ENCODE data around the gene TMEM45B. TPM values are rescaled to one million over a fixed set of nuclear protein-coding genes. Genes with fewer than 3 reads are reported as not detected.

TMEM45B gene
- polyA plus RNA-seq, 1 donor from 2014 or later = not detected

DNA sequence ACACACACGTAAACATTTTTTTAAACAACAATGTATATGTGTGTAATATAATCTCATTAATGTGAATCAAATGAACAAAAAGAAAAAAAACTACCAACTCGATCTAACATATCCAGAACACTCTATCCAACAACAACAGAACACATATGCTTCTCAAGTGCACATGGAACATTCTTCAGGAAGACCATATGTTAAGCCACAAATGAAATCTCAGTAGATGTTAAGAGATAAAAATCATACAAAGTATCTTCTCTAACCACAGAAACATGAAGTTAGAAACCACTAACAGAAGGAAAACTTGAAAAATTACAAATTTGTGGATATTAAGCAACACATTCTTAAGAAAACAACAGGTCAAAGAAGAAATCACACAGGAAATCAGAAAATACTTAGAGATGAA is 25.5 kb upstream of the TMEM45B start:
- Histone ChIP-seq H3F3A (ENCODE audit: insufficient read depth, low read length, poor library complexity, severe bottlenecking) (no peaks in the 10 kb centered on the region), H3K9me2 (ENCODE audit: insufficient read depth, low read length) (no peaks in the 10 kb centered on the region)
- TF ChIP-seq TAF1 (IDR thresholded peaks at IDR 0.05; ENCODE audit: low read depth) (no peak), MXI1 (conservative IDR thresholded peaks at IDR 0.05; ENCODE audit: poor library complexity, severe bottlenecking) (no peak)
- TF ChIP-seq, protein P1, sequence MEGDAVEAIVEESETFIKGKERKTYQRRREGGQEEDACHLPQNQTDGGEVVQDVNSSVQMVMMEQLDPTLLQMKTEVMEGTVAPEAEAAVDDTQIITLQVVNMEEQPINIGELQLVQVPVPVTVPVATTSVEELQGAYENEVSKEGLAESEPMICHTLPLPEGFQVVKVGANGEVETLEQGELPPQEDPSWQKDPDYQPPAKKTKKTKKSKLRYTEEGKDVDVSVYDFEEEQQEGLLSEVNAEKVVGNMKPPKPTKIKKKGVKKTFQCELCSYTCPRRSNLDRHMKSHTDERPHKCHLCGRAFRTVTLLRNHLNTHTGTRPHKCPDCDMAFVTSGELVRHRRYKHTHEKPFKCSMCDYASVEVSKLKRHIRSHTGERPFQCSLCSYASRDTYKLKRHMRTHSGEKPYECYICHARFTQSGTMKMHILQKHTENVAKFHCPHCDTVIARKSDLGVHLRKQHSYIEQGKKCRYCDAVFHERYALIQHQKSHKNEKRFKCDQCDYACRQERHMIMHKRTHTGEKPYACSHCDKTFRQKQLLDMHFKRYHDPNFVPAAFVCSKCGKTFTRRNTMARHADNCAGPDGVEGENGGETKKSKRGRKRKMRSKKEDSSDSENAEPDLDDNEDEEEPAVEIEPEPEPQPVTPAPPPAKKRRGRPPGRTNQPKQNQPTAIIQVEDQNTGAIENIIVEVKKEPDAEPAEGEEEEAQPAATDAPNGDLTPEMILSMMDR (IDR thresholded peaks at IDR 0.05; ENCODE audit: poor library complexity, severe bottlenecking) = no peak

DNA sequence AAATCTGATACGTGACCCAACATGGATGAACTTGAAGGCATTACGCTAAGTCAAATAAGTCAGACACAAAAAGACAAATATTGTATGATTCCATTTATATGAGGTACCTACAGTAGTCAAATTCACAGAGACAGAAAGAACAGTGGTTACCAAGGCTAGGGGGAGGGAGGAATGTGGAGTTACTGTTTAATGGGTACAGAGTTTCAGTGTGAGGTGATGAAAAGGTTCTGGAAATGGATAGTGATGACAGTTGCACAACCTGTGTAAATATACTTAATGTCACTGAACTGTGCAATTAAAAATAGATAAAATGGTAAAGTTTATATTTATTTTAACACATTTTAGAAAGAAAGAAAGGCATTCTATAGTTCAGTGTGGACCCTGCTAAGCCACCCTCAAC is 24.1 kb upstream of the TMEM45B start:
- Histone ChIP-seq H3K9me2 (ENCODE audit: insufficient read depth, low read length) (no peaks in the 10 kb centered on the region), H3K9ac (ENCODE audit: low read length) (no peak overlapping the region), H3F3A (ENCODE audit: insufficient read depth, low read length, poor library complexity, severe bottlenecking) (no peaks in the 10 kb centered on the region), H3K79me2 (replicated peaks; ENCODE audit: insufficient read depth, low read length) (no peaks in the 10 kb centered on the region), H3K36me3 (ENCODE audit: insufficient read depth, low read length) (no peaks in the 10 kb centered on the region), H3K9me3 (ENCODE audit: low read length) (no peaks in the 10 kb centered on the region), H2AFZ (ENCODE audit: low read depth, low read length) (no peak overlapping the region), H3K4me3 (ENCODE audit: low read length) (no peak overlapping the region), H3K27me3 (ENCODE audit: insufficient read depth, low read depth, low read length) (no peaks in the 10 kb centered on the region), H3K27ac (ENCODE audit: low read length) (no peak overlapping the region), H4K20me1 (ENCODE audit: insufficient read depth) (no peaks in the 10 kb centered on the region), H3K4me2 (ENCODE audit: low read length) (no peak overlapping the region)
- TF ChIP-seq, protein P2, sequence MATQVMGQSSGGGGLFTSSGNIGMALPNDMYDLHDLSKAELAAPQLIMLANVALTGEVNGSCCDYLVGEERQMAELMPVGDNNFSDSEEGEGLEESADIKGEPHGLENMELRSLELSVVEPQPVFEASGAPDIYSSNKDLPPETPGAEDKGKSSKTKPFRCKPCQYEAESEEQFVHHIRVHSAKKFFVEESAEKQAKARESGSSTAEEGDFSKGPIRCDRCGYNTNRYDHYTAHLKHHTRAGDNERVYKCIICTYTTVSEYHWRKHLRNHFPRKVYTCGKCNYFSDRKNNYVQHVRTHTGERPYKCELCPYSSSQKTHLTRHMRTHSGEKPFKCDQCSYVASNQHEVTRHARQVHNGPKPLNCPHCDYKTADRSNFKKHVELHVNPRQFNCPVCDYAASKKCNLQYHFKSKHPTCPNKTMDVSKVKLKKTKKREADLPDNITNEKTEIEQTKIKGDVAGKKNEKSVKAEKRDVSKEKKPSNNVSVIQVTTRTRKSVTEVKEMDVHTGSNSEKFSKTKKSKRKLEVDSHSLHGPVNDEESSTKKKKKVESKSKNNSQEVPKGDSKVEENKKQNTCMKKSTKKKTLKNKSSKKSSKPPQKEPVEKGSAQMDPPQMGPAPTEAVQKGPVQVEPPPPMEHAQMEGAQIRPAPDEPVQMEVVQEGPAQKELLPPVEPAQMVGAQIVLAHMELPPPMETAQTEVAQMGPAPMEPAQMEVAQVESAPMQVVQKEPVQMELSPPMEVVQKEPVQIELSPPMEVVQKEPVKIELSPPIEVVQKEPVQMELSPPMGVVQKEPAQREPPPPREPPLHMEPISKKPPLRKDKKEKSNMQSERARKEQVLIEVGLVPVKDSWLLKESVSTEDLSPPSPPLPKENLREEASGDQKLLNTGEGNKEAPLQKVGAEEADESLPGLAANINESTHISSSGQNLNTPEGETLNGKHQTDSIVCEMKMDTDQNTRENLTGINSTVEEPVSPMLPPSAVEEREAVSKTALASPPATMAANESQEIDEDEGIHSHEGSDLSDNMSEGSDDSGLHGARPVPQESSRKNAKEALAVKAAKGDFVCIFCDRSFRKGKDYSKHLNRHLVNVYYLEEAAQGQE (IDR thresholded peaks at IDR 0.05; ENCODE audit: borderline replicate concordance) = no peak
- no peak for TF ChIP-seq EZH2 (IDR thresholded peaks at IDR 0.05; ENCODE audit: borderline replicate concordance, insufficient read depth, low read length, poor library complexity, severe bottlenecking)
- TF ChIP-seq RAD21 (conservative IDR thresholded peaks at IDR 0.05) = no peak
- TF ChIP-seq TAF1 (IDR thresholded peaks at IDR 0.05; ENCODE audit: low read depth) = no peak
- TF ChIP-seq EP300 (conservative IDR thresholded peaks at IDR 0.05; ENCODE audit: poor library complexity, severe bottlenecking) = no peak
- TF ChIP-seq MXI1 (conservative IDR thresholded peaks at IDR 0.05; ENCODE audit: poor library complexity, severe bottlenecking) = no peak
- TF ChIP-seq, protein P1 (IDR thresholded peaks at IDR 0.05; ENCODE audit: poor library complexity, severe bottlenecking) = no peak
- no peak for TF ChIP-seq SMC3 (conservative IDR thresholded peaks at IDR 0.05; ENCODE audit: poor library complexity)

More for the DNA sequence above, 25.5 kb upstream of the TMEM45B start:
- Histone ChIP-seq H3K27ac (ENCODE audit: low read length) (no peak overlapping the region), H3K4me2 (ENCODE audit: low read length) (no peak overlapping the region), H3K79me2 (replicated peaks; ENCODE audit: insufficient read depth, low read length) (no peaks in the 10 kb centered on the region), H3K9me3 (ENCODE audit: low read length) (no peaks in the 10 kb centered on the region), H2AFZ (ENCODE audit: low read depth, low read length) (no peak overlapping the region), H3K36me3 (ENCODE audit: insufficient read depth, low read length) (no peaks in the 10 kb centered on the region), H3K4me3 (ENCODE audit: low read length) (no peak overlapping the region), H3K27me3 (ENCODE audit: insufficient read depth, low read depth, low read length) (no peaks in the 10 kb centered on the region), H4K20me1 (ENCODE audit: insufficient read depth) (no peaks in the 10 kb centered on the region), H3K9ac (ENCODE audit: low read length) (no peak overlapping the region)
